ENCODE results near the gene KIAA0930. TPM values are rescaled to one million over a fixed set of nuclear protein-coding genes. Genes with fewer than 3 reads are reported as not detected.

Gene KIAA0930
- total and polyA plus RNA-seq, 2 donors = 32.4 TPM

DNA sequence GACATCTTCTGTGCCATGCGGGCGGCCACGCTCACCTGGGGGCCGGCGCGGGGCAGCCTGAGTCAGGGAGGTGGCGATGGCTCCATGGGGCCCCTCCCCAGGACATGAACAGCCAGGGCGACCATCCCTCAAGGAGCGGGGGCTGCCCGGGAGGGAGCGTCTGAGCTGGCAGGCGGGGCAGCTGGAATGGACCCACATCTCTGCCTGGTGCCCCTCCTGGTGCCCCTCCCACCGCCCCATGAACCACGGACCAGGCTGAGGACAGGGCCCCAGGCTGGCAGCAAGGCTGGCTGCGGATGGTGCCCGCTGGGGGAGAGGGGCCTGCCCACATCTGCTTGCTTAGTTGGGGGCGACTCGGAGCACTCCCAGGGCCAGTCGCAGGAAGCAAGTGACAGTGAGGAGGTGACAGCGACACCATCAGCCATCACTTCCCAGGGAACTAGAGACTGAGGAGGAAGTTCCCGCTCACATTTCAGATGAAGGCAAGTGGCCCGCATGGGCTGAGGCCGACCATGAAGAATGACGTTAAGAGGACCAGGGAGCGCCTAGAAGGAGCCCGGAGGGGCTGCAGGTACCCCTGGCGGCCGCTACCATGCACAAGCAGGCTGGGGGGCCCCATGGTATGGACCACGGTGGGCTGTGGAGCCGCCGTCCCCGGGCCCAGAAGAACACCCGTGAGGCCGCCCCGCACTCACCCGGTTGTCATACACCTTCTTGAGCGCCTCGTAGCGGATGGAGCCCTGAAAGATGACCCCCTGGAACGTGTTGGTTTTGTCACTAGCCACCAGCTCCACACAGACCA is 37.3 kb downstream of the KIAA0930 start:
- 98% methylated on average over 40 of the region's 40 CpGs for WGBS
- H3K27me3 ChIP-seq (ENCODE audit: control insufficient read depth in 2 of 2, insufficient read depth in 1 of 2, low read length in 1 of 2) = no peaks in the 10 kb centered on the region

DNA sequence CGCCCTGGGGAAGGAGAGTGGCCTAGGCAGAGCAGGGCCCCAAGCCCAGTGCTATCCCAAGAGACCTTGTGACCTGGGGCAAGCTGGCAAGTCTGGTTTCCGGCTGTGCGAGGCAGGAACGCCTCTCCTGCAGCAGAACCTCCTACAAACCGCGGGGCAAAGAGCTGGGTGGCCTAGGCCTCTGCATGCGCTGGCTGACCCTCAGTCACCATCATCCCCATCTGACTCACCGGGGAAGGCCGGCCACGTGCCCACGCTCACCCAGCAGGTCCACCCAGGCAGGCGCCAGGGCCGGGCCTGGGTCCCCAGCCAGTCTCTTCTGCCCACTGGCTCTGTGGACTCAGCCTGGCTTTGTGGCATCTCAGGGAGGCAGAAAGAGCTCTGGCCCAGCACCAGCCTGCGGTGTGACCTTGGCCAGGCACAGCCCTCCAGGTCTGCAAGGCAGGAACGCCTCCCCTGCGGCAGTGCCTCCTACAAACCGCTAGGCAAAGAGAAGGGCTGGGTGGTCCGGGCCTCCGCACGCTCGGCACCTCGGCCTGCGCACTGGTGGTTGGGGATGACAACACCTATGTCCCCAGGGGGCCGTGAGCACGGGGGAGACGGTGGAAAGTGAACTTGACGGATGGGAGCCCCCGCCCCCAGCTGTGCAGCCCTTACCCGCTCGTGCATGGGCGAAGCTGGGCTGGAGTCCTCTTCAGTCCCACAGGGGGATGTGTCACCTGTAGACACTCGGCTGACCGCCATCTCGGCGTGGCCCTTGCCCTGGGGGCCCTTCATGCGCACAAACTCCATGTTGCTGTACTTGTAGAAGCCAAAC is 38.2 kb downstream of the KIAA0930 start:
- H3K27ac ChIP-seq (ENCODE audit: low read depth in 1 of 2, low read length in 1 of 2) = no peak overlapping the region
- H3K4me3 ChIP-seq (ENCODE audit: low read length in 2 of 2) = no peak overlapping the region
- H3K9me3 ChIP-seq (ENCODE audit: control insufficient read depth in 2 of 2, insufficient read depth in 1 of 2, low read length in 1 of 2) = no peaks in the 10 kb centered on the region
- WGBS = 97% methylated on average over 36 of the region's 36 CpGs
- DNase-seq (ENCODE audit: low read depth in 6 of 9, low spot score in 9 of 9) = no peak
- no peaks in the 10 kb centered on the region for H3K27me3 ChIP-seq (ENCODE audit: control insufficient read depth in 2 of 2, insufficient read depth in 1 of 2, low read length in 1 of 2)
- H3K4me1 ChIP-seq (ENCODE audit: control insufficient read depth in 2 of 2, insufficient read depth in 2 of 2, low read length in 2 of 2) = peaks cover 0 to 4% of the 10 kb centered on the region in 2 donors
- H3K36me3 ChIP-seq (ENCODE audit: control insufficient read depth in 2 of 2, insufficient read depth in 2 of 2, low read length in 1 of 2) = peaks cover 29 to 62% of the 10 kb centered on the region in 2 donors

More for the DNA sequence above, 37.3 kb downstream of the KIAA0930 start:
- DNase-seq (ENCODE audit: low read depth in 6 of 9, low spot score in 9 of 9) = no peak
- Histone ChIP-seq H3K4me3 (ENCODE audit: low read length in 2 of 2) (no peak overlapping the region), H3K27ac (ENCODE audit: low read depth in 1 of 2, low read length in 1 of 2) (no peak overlapping the region), H3K9me3 (ENCODE audit: control insufficient read depth in 2 of 2, insufficient read depth in 1 of 2, low read length in 1 of 2) (no peaks in the 10 kb centered on the region), H3K36me3 (ENCODE audit: control insufficient read depth in 2 of 2, insufficient read depth in 2 of 2, low read length in 1 of 2) (peaks cover 26 to 60% of the 10 kb centered on the region in 2 donors), H3K4me1 (ENCODE audit: control insufficient read depth in 2 of 2, insufficient read depth in 2 of 2, low read length in 2 of 2) (peaks cover 0 to 4% of the 10 kb centered on the region in 2 donors)

DNA sequence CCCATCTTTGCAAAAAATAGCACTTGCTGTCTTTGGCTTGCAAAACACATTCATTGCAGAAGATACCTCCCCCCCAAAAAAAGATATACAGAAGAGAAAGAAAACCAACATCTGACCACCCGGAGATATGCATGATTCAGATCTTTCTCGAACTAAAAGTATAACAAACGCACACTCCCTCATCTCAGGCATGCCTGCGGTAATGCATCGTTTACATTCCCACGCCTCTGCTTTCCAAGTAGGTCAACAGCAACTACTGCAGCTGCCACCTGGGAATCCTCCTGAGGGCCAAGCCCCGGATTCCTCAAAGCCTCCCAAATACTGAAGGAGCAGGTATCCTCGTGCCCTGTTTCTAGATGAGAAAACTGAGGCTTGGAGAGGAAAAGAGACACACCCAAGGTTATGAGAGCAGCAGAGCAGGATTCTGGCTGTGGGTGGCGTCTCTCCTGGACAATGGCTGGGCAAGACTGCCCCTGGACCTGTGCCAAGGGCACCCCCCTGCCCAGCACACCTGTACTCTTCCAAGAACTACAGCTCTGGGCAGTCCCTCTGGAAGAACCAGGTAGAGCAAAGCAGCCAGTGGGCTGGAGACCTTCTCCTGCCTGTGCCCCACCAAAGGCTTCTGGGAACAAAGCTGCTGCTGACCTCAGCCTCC is 38.9 kb downstream of the KIAA0930 start:
- no peak overlapping the region for H3K4me3 ChIP-seq (ENCODE audit: low read length in 2 of 2)
- no peak overlapping the region for H3K27ac ChIP-seq (ENCODE audit: low read depth in 1 of 2, low read length in 1 of 2)
- 89% methylated on average over 9 of the region's 9 CpGs for WGBS
- H3K36me3 ChIP-seq (ENCODE audit: control insufficient read depth in 2 of 2, insufficient read depth in 2 of 2, low read length in 1 of 2) = peaks cover 35 to 69% of the 10 kb centered on the region in 2 donors
- H3K4me1 ChIP-seq (ENCODE audit: control insufficient read depth in 2 of 2, insufficient read depth in 2 of 2, low read length in 2 of 2) = peaks cover 0 to 4% of the 10 kb centered on the region in 2 donors
- no peaks in the 10 kb centered on the region for H3K27me3 ChIP-seq (ENCODE audit: control insufficient read depth in 2 of 2, insufficient read depth in 1 of 2, low read length in 1 of 2)
- H3K9me3 ChIP-seq (ENCODE audit: control insufficient read depth in 2 of 2, insufficient read depth in 1 of 2, low read length in 1 of 2) = no peaks in the 10 kb centered on the region
- no peak for DNase-seq (ENCODE audit: low read depth in 6 of 9, low spot score in 9 of 9)

DNA sequence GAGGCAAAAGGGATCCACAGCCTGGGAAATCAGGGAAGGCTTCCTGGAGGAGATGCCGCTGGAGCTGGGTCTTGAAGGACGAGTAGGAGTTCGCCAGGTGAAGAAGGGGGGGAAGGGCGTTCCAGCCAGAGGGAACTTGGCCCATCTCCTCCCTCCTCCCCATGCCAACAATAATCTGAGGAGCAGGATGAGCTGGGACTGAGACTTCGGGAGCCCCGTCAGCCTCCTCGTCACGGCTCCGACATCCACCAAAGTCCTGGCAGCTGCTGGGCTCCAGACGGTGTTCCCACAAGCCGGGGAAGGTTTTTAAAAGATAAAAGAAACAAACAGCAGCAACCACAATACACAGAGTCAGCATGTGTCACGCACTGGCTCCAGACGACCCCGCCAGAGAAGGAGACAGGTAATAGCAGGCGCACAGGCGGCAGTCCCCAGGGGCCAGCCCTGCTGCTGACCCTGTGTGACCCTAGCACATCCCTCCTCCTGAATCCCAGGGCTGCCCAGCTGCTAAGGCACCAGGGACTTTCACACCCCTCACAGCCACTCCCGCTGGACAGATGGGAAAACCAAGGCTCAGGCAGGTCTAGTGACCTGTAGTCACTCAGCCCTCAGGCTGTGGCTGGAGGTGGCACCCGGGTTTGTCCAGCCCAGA is 39.7 kb downstream of the KIAA0930 start:
- 94% methylated on average over 18 of the region's 18 CpGs for WGBS
- DNase-seq (ENCODE audit: low read depth in 6 of 9, low spot score in 9 of 9) = no peak
- H3K27me3 ChIP-seq (ENCODE audit: control insufficient read depth in 2 of 2, insufficient read depth in 1 of 2, low read length in 1 of 2) = no peaks in the 10 kb centered on the region
- no peaks in the 10 kb centered on the region for H3K9me3 ChIP-seq (ENCODE audit: control insufficient read depth in 2 of 2, insufficient read depth in 1 of 2, low read length in 1 of 2)
- H3K4me1 ChIP-seq (ENCODE audit: control insufficient read depth in 2 of 2, insufficient read depth in 2 of 2, low read length in 2 of 2) = peaks cover 0 to 4% of the 10 kb centered on the region in 2 donors
- H3K27ac ChIP-seq (ENCODE audit: low read depth in 1 of 2, low read length in 1 of 2) = no peak overlapping the region
- H3K4me3 ChIP-seq (ENCODE audit: low read length in 2 of 2) = no peak overlapping the region
- H3K36me3 ChIP-seq (ENCODE audit: control insufficient read depth in 2 of 2, insufficient read depth in 2 of 2, low read length in 1 of 2) = peaks cover 40 to 78% of the 10 kb centered on the region in 2 donors

DNA sequence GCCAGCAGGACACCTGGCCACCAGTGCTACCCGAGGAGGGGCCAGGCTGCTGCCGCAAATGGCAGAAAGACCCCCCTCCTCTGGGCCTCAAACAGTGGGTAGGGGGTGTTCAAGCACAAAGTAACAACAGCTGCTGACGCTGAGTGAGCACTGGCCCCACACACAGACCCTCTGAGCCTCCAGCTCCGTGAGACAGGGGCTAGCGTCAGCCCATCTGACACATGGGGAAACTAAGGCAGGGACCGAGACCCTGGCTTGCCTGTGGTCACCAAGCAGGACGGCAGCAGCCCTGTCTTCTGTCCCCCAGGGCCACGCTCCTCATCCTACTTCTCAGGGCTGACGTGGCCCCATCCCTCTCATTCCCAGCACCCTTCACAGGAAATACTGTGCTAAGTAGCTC is 40.5 kb downstream of the KIAA0930 start:
- H3K27me3 ChIP-seq (ENCODE audit: control insufficient read depth in 2 of 2, insufficient read depth in 1 of 2, low read length in 1 of 2) = no peaks in the 10 kb centered on the region
- H3K9me3 ChIP-seq (ENCODE audit: control insufficient read depth in 2 of 2, insufficient read depth in 1 of 2, low read length in 1 of 2) = no peaks in the 10 kb centered on the region
- no peak overlapping the region for H3K27ac ChIP-seq (ENCODE audit: low read depth in 1 of 2, low read length in 1 of 2)
- peaks cover 46 to 77% of the 10 kb centered on the region in 2 donors for H3K36me3 ChIP-seq (ENCODE audit: control insufficient read depth in 2 of 2, insufficient read depth in 2 of 2, low read length in 1 of 2)
- peaks cover 0 to 4% of the 10 kb centered on the region in 2 donors for H3K4me1 ChIP-seq (ENCODE audit: control insufficient read depth in 2 of 2, insufficient read depth in 2 of 2, low read length in 2 of 2)
- no peak for DNase-seq (ENCODE audit: low read depth in 6 of 9, low spot score in 9 of 9)
- 98% methylated on average over 9 of the region's 9 CpGs for WGBS
- H3K4me3 ChIP-seq (ENCODE audit: low read length in 2 of 2) = no peak overlapping the region

DNA sequence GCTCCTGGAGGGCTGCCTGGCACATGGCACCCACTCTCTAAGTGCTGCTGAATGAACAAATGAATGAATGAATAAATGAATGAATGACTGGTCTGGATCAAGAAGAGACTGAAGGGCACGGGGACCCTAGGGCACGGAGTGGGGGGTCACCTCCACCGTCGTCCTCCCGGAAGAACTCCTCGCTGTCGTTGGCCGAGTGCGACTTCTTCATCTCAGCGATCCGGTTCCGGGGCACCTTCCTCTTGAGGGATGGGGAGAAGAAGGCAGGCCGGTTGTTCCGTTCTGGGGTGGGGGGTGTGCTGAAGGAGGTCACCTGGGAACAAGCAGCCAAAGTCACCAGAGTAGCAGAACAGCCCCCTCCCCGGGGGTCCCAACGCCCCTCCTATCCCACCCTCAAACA is 41.0 kb downstream of the KIAA0930 start:
- Histone ChIP-seq H3K36me3 (ENCODE audit: control insufficient read depth in 2 of 2, insufficient read depth in 2 of 2, low read length in 1 of 2) (peaks cover 51 to 73% of the 10 kb centered on the region in 2 donors), H3K9me3 (ENCODE audit: control insufficient read depth in 2 of 2, insufficient read depth in 1 of 2, low read length in 1 of 2) (no peaks in the 10 kb centered on the region), H3K27ac (ENCODE audit: low read depth in 1 of 2, low read length in 1 of 2) (no peak overlapping the region), H3K4me1 (ENCODE audit: control insufficient read depth in 2 of 2, insufficient read depth in 2 of 2, low read length in 2 of 2) (peaks cover 0 to 4% of the 10 kb centered on the region in 2 donors), H3K27me3 (ENCODE audit: control insufficient read depth in 2 of 2, insufficient read depth in 1 of 2, low read length in 1 of 2) (no peaks in the 10 kb centered on the region), H3K4me3 (ENCODE audit: low read length in 2 of 2) (no peak overlapping the region)
- 97% methylated on average over 16 of the region's 16 CpGs for WGBS
- DNase-seq (ENCODE audit: low read depth in 6 of 9, low spot score in 9 of 9) = no peak

DNA sequence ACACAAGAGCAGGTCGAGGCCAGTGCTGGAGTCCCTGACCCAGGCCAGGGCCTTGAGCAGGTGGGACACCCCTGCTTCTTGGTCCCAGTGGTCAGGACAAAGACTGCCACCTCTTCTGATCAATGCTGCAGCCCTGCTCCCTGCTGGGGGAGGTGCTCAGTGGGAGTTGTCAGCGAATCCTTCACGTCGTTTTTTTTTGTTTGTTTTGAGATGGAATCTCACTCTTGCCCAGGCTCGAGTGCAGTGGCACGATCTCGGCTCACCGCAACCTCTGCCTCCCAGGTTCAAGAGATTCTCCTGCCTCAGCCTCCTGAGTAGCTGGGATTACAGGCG is 42.3 kb downstream of the KIAA0930 start:
- WGBS = 95% methylated on average over 9 of the region's 9 CpGs
- DNase-seq (ENCODE audit: low read depth in 6 of 9, low spot score in 9 of 9) = no peak
- Histone ChIP-seq H3K4me1 (ENCODE audit: control insufficient read depth in 2 of 2, insufficient read depth in 2 of 2, low read length in 2 of 2) (peaks cover 0 to 4% of the 10 kb centered on the region in 2 donors), H3K36me3 (ENCODE audit: control insufficient read depth in 2 of 2, insufficient read depth in 2 of 2, low read length in 1 of 2) (peaks cover 54 to 63% of the 10 kb centered on the region in 2 donors), H3K9me3 (ENCODE audit: control insufficient read depth in 2 of 2, insufficient read depth in 1 of 2, low read length in 1 of 2) (no peaks in the 10 kb centered on the region), H3K4me3 (ENCODE audit: low read length in 2 of 2) (no peak overlapping the region), H3K27ac (ENCODE audit: low read depth in 1 of 2, low read length in 1 of 2) (no peak overlapping the region), H3K27me3 (ENCODE audit: control insufficient read depth in 2 of 2, insufficient read depth in 1 of 2, low read length in 1 of 2) (no peaks in the 10 kb centered on the region)

DNA sequence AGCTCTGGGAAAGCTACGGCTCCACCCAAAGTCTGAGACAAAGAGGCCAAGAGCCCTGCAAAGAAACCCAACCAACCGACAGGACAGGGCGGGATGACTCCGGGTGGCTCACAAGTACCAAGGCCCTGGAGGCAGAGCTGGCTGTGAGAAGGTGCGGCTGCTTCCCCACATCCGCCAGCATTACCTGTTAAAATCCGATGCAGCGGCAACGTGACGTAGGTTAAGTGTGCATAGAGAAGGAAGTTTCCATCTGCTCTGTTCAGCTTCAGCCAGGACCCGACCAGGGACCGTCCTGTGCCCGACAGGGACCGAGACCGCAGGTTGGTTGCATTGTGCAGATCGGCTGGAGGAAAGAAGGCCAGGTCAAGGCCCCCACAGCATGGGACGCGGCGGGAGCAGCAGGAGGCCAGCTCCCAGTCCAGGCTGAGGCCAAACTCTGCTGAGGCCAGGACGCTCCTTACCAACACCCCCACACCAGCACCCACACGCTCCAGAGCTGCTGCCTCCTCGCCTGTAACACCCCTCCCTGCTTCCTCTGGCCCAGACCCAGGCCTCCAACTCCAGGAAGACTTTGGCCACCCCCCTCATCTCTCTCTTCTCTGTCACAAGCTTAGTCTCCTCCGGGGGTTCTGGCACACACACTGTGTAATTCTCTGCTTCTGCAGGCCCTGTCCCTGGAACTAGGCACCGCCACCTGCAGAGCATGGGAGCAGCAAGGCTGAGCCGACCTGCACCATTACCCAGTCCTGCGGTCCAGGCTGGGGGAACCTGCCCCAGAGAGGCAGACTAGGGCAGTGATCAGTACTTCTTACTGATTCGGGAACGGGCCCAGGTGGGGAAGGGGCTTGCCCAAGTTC is 42.9 kb downstream of the KIAA0930 start:
- 95% methylated on average over 28 of the region's 28 CpGs for WGBS
- Histone ChIP-seq H3K36me3 (ENCODE audit: control insufficient read depth in 2 of 2, insufficient read depth in 2 of 2, low read length in 1 of 2) (peaks cover 52 to 57% of the 10 kb centered on the region in 2 donors), H3K4me1 (ENCODE audit: control insufficient read depth in 2 of 2, insufficient read depth in 2 of 2, low read length in 2 of 2) (peaks cover 0 to 4% of the 10 kb centered on the region in 2 donors), H3K9me3 (ENCODE audit: control insufficient read depth in 2 of 2, insufficient read depth in 1 of 2, low read length in 1 of 2) (no peaks in the 10 kb centered on the region), H3K27ac (ENCODE audit: low read depth in 1 of 2, low read length in 1 of 2) (no peak overlapping the region), H3K27me3 (ENCODE audit: control insufficient read depth in 2 of 2, insufficient read depth in 1 of 2, low read length in 1 of 2) (no peaks in the 10 kb centered on the region), H3K4me3 (ENCODE audit: low read length in 2 of 2) (no peak overlapping the region)
- no peak for DNase-seq (ENCODE audit: low read depth in 6 of 9, low spot score in 9 of 9)
